GM19099 (cell line): Measurements from ENCODE around the gene TPM2.

Experiments
- POLR2A ChIP-seq: IDR thresholded peaks from 3 replicates; pipeline ENCODE4 v1.6.1; 2011; ENCODE audit warnings: low read depth; ENCODE audit not compliant: insufficient read length; ENCODE audit errors: extremely low read depth

TPM2 gene

GRCh38 chr9:35727676-35728040 lies 37.9 kb upstream of the TPM2 start:
- no peak for TF ChIP-seq POLR2A

DNA sequence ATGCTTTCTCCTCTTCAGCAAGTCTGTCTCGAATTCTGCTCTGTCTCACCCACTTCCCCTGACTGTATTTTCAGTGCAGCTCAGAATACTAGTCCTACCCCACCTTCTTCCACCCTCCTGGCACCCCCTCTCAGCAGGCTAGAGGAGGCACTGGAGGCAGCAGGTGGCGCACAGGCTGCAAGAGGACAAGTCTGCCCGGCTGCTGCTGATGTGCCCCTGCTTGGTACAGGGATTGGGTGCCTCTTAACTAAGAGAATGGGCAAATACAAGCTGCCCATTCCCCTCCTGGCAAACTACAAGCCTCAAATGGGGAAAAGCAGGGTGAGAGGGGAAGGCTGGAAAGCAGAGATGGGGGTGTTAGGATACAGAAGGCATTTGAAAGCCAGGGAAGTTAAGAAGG lies 37.2 kb upstream of the TPM2 start:
- no peak for TF ChIP-seq POLR2A

- TF ChIP-seq POLR2A: no peak
Measured at GRCh38 chr9:35725362-35725761, 35.6 kb upstream of the TPM2 start.

- no peak for TF ChIP-seq POLR2A
Measured at GRCh38 chr9:35723908-35724307, 34.2 kb upstream of the TPM2 start.

- no peak for TF ChIP-seq POLR2A
Measured at GRCh38 chr9:35723426-35723825, 33.7 kb upstream of the TPM2 start.

DNA sequence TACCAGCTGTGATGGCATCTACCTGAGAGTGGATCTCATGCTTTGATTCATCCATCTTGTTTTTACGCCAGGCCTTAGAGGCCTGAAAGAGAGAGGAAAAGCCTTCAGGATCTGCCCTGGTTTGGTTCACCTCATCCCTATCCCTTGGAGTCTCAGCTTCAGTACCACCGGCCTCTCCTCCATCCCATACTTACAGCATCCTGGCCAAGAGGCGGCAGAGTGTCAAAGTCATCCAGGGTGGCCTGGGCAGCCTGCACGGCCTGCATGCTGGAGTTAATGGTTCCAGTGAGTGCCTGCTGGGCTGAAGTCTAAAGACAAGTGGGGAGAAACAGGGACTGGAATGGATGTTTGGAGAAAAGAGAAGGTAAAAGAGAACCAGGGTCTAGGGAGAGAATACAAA lies 29.8 kb upstream of the TPM2 start:
- TF ChIP-seq POLR2A: no peak

- TF ChIP-seq POLR2A: no peak
Measured at GRCh38 chr9:35718721-35719511, 29.2 kb upstream of the TPM2 start.

DNA sequence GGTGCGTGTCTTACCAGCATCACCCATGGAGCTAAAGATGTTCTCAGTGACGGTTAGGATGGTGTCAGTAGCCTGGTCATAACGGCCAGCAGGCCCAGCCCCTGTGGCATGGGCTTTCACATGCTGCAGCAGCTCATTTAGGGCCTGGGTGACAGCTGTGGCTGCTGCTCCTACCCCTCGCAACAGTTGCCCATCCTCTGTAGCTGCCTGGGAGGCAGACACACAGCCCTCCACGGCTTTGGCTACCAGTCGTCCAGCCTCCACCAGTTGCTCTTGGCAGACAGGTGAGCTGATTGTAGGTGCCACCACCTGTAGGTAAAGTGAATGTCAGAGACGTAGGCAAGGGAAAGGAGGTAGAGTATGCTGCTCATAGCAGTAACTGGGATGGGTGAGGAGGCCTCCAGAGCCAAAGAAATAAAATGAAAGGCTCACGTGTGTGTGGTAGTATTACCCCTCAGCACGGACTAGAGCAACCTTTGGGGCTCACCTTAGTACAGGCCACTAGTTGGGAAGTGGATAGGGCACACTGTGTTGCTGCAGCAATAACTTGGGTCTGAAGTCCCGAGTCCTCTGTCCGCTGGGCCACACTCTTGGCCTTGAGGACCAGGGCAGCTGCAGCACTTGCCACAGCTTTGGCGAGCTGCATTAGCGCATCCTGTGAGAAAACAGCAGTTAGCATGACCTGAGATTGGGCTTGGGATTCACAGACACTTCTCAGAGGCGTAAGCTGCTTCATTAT lies 27.6 kb upstream of the TPM2 start:
- TF ChIP-seq POLR2A: no peak

- TF ChIP-seq POLR2A: no peak
Measured at GRCh38 chr9:35716230-35716629, 26.5 kb upstream of the TPM2 start.

DNA sequence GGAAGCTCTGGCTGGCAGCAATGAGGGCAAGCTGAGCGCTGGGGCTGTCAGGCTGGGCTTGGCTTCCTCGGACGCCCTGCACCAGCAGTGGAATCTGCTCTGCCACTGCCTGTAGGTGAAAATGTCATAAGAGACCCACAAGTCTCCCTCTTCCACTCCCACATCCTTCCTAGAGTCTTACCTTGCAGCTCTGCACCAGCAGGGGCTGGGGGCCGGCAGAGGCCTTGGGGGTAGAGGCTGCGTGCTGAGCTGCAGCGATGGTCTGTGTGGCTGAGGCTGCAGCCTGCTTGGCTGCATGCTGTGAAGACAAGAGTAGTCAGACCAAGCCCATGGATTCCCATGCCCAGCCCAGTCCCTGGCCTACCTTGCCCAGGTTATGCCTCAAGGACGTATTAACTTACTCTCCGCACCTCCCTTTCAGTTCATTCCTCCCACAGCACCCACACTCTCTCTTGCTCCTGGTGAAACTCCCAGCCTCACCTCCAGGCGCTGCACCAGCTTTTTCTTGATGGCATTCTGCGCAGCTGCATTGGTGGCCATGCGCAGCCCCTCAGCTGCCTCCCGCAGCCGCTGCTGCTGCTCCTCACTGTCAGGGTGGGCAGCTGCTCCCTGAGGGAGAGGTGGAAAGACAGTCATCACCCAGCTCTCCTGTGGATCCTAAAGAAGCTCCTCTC lies 25.0 kb upstream of the TPM2 start:
- TF ChIP-seq POLR2A: no peak

DNA sequence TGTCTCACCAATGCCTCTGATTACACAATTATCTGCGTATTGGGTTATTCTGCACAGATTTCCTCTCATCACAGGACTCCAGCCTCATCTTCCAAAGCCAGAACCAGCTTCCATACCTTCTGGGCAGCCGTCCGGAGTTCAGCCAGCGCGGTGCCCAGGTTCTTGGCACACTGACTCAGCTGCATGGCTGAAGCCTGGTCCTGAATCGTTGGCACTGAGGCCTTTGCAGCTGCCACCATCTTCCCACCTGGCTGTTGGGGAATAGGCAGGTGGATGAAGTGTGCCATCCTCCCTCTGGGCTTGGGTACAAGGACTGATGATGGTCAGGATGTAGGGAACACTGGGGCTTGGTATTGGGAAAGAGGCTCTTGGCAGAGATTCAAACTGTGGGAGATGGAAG lies 24.4 kb upstream of the TPM2 start:
- TF ChIP-seq POLR2A: no peak

DNA sequence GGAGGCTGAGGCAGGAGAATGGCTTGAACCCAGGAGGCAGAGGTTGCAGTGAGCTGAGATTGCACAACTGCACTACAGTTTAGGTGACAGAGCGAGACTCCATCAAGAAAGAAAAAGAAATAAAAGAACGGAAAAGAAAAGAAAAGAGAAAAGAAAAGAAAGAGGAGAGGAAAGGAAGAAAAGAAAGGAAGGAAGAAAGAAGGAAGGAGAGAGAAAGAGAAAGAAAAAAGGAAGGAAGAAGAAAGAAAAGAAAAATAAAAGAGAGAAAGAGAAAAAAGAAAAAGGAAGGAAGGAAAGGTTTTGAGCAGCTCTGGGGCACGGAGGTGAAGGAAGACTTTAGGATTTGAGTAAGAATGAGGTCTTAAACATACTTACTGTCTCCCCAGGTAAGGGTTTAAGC lies 23.9 kb upstream of the TPM2 start:
- TF ChIP-seq POLR2A: no peak

GRCh38 chr9:35712762-35713400 lies 23.2 kb upstream of the TPM2 start:
- no peak for TF ChIP-seq POLR2A

- no peak for TF ChIP-seq POLR2A
Measured at GRCh38 chr9:35711501-35712428, 22.0 kb upstream of the TPM2 start.
